HG03342 (cell line): ENCODE measurements around the gene ADGRL1.
"Not testable (repeated sequence)": the region's sequence is repeated elsewhere in the genome, so short reads cannot be mapped to it uniquely, and the experiment has no call there.

Source experiments
- ATAC-seq: cut with Tn5 transposase; IDR thresholded peaks from one replicate; pipeline ENCODE4 v1.9.1; 2021; ENCODE audit warnings: mild to moderate bottlenecking, moderate library complexity; ENCODE audit not compliant: unreplicated experiment

The ADGRL1 gene

DNA sequence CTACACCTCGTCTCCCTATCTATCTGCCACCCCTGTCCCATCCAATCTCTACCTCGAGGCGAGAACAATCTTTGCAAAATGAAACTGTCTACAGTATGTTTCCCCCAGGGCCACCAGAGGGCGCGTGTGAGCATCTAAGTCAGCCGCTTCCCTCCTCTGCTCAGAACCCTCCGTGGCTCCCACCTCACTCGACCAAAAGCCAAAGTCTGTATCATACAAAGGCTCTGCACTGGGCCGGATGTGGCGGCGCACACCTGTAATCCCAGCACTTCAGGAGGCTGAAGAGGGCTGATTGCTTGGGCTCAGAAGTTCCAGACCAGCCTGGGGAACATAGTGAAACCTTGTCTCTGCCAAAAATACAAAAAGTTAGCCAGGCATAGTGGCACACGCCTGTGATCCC lies 9.9 kb downstream of the ADGRL1 start:
- ATAC-seq, result not testable (repeated sequence)

DNA sequence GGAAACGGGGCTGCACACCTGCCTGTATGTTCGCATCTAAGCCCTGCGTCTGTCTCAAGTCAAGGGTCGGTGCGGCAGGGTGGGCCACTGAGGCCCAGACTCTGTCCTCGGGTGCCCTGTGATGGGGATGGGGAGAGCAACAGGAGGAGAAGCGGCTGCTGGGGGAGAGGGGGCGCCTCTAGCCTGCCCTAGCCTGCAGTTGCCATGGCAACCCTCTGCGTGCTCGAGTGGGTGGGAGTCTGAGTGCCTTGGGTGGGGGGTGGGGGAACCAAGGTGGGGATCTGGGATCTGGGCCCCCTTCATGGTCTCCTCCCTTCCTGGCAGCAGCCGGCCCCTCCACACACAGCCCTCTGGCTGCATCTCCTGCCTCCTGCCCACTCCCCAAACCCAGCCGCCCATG lies 10.8 kb downstream of the ADGRL1 start:
- ATAC-seq, result not testable (repeated sequence)

DNA sequence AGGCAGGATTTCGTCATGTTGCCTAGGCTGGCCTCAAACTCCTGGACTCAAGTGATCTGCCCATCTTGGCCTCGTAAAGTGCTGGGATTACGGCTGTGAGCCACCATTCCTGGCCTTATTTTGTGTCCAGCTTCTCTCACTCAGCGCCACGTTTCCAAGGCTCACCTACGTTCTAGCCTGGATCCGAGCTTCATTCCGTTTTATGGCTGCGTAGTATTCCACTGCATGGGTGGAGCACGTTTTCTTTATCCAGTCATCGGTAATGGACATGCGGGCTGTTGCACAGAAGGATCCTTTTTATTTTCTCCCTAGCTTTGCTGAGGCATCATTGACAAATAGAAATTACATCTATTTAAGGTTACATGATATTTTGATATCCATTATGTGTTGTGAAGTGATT lies 16.6 kb downstream of the ADGRL1 start:
- ATAC-seq, result no peak

DNA sequence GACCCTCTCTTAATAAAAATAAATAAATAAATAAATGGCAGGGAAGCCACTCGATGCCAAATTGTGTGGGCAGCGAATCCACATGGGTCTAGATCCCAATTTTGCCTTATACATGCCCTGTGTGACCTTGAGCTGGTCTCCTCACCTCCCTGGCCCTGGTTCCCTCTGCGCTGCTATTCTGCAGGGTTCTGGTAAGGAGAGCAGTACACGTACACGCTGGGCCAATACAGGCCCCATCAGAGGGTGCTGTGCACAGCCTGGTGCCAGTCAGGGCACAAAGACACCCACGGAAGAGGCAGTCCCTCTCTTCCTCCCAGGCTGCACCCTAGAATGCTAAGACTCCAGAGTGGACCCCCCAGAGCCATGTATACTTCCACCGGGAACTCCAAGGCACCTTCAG lies 17.9 kb downstream of the ADGRL1 start:
- ATAC-seq, result not testable (repeated sequence)

DNA sequence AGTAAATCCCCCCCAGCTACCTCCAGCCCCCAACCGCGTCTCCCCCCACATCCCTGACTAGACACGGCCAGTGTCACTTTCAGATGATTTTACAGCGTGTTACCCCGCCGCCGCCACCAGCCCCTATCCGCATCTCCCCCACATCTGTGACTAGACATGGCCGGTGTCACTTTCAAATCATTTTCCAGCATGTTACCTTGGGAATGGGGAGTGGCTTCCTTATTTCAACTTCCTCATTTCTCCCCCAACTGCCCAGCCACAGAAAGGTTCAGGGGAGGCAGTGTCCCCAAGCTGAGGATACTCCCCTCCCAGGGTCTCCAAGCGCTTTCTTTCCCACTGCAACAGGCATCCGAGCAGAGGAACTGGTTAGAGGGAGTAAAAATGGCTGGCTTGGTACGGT lies 18.4 kb downstream of the ADGRL1 start:
- no peak for ATAC-seq

DNA sequence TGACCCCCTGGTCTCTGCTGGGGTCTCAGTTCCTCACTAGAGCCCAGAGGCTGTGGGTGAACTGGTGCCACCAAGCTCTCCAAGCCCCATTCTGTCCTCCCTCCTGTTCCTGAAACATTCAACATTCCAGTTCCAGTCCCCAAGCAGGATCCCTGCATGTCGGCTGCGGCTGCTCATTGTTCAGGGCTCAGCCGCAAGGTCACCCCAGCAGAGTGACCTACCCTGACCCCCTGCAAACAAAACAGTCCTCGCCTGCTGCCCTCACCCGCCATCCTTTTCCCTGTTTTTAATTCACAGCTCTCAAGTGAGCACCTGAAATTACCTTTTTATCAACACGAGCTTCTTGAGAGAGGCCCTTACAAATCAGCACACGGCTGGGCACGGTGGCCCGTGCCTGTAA lies 19.3 kb downstream of the ADGRL1 start:
- not testable (repeated sequence) for ATAC-seq

- not testable (repeated sequence) for ATAC-seq
These were observed 20.3 kb downstream of the ADGRL1 start for GRCh38 chr19:14185691-14186090.

- ATAC-seq, result no peak
These were observed 20.8 kb downstream of the ADGRL1 start for GRCh38 chr19:14185158-14185557.

DNA sequence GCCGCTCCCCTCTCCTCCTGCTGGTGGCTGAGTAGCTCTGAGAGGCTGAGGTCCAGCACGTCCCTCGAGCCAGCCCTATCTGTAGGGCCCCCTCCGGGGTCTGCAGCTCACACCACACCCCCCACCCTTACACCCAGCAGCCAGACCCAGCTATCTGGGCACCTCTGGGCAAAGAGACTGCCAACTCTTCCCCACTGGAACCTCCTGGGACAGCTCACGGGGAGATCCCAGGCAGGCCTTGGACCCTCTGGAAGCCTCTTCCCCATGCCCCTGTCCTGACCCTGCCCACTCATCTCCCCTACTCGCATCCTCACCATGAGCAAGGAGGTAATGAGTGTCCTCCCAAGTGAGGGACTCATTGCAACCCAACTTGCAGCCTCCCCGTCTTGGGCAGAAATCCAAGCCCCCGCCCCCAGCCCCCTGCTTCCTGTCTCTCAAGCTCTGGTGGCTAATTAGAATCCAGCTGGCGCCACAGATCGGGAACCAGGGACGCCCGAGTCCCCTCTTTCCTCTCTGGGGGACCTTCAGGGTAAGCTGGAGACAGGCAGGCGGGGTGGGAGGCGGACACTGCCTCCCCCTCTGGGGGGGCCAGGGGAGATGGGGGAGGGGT lies 22.1 kb downstream of the ADGRL1 start:
- ATAC-seq, result no peak

DNA sequence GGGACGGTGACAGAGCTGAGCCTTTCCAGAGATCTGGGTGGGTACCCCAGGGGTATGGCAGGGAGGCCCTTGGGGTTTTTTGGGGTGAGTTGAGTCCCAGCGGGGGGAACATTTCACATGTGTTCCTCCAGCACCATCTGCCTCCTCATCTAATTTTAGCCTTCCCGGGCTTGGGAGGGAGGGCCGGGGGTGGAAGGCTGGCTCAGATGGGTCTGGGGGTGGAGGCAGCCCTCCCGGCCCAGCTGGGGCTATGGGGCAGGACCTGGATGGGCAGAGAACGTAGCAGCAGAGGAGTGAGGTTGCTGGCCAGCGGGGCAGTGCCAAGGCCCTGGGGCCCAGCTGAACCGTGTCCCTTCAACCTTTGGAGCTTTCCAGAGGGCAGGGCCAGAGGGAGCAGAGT lies 23.5 kb downstream of the ADGRL1 start:
- no peak for ATAC-seq

- ATAC-seq, result no peak
These were observed 24.1 kb downstream of the ADGRL1 start for GRCh38 chr19:14181906-14182305.

DNA sequence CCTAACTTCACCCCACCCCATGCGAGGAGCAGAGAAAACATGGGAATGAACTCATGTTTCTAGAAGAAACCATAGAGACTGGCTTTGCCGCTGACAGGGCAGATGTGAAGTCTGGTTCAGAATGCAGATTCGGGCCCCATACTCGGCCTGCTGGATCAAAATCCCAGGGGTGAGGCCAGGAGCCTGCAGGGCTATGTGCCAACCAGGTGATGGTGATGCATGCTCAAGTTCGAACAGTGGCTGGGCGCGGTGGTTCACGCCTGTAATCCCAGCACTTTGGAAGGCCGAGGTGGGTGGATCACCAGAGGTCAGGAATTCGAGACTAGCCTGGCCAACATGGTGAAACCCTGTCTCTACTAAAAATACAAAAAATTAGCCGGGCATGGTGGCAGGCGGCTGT lies 24.8 kb downstream of the ADGRL1 start:
- not testable (repeated sequence) for ATAC-seq

DNA sequence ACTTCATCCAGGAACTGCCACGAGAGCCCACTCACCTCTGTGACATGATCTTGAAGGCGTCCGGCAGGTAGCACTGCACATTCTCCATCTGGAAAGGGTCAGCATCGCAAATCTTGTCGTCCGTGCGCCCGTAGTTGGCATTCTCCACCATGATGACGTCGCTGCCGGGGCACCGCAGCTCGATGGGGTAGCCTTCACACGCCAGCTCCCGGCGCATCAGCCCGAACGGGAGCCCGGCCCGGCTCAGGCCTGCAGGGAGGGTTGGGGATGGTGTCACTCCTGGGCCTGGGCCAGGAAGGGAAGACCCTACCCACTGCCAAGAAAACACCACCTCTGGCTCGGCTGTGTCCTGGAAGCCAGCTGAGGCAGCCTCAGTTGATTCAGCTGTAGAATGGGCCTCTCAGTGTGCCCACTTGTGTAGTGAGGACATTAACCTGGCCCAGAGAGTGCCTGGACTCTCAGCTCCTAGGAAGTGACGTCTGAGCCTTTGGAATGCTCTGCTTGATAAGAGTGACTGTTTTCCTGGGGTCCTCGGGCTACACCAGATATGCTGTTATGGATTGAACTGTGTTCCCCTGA lies 28.4 kb downstream of the ADGRL1 start:
- no peak for ATAC-seq

- no peak for ATAC-seq
These were observed 30.6 kb downstream of the ADGRL1 start for GRCh38 chr19:14175351-14175792.

GRCh38 chr19:14174883-14175282 lies 31.1 kb downstream of the ADGRL1 start:
- ATAC-seq, result no peak

- ATAC-seq, result no peak
These were observed 37.0 kb downstream of the ADGRL1 start for GRCh38 chr19:14168993-14169392.

DNA sequence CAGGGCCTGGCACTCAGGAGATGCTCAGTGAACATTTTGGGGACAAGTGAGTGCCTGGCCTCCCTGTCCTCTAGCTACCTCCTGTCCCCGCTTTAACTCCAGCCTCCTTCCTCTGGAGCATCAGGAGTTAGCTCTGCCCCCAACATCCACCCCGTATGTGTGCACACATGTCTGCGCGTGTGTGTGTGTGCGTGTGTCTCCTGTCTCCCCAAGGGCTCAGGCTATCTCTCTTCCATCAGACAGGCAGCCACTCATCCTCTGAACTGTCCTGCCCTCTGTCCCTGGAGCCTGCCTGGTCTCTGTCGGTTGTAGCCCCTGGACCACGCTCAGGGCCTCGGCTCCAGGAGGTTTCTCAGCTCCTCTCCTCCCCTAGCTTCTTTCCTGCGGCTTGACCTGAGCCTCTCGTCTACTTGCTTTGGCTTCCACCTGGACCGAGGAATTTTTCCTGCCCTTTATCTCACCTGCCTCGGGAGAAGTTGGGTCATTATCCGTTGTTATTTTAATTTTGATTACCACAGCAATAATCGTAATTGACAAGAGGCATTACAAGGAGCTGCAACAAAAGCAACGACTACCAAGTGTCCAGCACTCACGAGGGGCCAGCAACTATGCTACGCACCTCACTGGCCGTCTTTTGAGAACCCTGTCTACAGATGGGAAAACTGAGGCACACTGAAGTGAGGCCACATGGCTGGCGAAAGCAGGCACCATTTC lies 37.6 kb downstream of the ADGRL1 start:
- ATAC-seq, result no peak

GRCh38 chr19:14167576-14168138 lies 38.3 kb downstream of the ADGRL1 start:
- no peak for ATAC-seq

DNA sequence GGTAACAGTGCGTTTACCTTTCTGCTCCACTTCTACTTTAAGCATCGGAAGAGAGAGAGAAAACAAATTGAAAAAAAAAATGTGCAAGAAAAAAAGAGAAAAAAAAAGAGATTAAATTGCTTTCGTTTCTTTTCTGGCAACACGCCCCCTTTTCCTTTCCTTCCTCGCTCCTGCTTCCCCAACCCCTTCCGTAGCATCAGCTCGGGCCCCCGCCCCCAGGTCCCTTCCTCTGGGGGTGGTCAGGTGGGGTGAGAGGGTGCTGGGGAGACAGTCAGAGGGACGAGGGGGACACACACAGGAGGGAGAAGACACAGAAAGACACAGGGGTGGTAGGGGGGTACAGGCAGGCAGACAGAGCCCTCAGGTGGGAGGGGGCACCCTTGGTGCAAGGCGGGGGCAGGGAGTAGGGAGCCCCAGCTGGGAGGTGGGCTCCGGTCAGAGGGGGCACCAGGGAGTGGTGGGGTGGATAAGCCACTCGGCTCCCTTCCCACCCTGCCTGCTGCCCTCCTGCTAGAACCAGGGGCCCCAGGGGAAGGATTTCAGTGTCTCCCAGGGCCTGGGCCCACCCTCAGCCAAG lies 38.9 kb downstream of the ADGRL1 start:
- ATAC-seq, result no peak

DNA sequence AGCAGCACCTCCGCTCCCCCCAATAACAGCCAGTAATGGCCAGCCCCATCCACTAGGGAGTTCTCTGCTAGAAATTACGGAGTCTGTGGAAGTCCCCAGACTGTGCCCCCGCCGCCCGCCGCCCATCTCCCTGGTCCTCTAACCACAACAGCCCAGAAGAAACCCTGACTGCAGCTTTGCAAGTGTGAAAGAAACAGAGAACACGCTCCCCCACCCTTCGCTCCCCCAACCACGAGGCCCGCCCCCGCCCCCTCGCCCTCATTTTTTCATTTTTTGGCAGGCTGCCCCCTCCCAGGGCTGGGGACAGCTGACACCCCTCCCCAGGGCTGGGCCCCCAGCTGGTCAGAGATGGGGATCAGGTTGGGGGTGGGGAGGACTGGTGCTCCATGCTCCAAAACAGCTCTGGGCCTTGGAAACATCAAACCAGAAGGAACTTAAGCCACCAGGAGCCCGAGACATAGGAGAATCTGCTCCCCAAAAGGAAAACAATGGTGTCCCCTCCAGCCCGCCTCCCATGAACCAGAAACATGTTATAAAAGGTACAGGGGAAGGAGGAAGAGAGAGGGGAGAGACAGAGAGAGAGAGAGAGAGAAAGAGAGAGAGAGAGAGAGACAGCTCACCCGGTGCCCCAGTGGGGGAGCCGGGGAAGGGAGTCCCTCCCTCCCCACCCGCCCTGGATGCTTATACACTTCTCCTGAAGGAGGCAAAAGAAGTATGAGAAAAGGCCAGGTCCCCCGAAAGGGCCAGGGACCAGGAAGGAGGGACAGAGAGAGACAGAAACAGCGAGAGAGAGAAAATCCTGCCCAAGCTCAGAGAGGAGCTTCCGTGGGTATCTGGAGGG lies 39.8 kb downstream of the ADGRL1 start:
- ATAC-seq, result no peak
